HG02870 (cell line): ENCODE measurements around the gene SLC25A52.
"Not testable (repeated sequence)": the region's sequence is repeated elsewhere in the genome, so short reads cannot be mapped to it uniquely, and the experiment has no call there.

Source experiments
- ATAC-seq: cut with Tn5 transposase; IDR thresholded peaks from one replicate; pipeline ENCODE4 v1.9.1; 2021; ENCODE audit warnings: mild to moderate bottlenecking, moderate library complexity; ENCODE audit not compliant: unreplicated experiment

Gene SLC25A52, protein sequence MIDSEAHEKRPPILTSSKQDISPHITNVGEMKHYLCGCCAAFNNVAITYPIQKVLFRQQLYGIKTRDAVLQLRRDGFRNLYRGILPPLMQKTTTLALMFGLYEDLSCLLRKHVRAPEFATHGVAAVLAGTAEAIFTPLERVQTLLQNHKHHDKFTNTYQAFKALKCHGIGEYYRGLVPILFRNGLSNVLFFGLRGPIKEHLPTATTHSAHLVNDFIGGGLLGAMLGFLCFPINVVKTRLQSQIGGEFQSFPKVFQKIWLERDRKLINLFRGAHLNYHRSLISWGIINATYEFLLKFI

DNA sequence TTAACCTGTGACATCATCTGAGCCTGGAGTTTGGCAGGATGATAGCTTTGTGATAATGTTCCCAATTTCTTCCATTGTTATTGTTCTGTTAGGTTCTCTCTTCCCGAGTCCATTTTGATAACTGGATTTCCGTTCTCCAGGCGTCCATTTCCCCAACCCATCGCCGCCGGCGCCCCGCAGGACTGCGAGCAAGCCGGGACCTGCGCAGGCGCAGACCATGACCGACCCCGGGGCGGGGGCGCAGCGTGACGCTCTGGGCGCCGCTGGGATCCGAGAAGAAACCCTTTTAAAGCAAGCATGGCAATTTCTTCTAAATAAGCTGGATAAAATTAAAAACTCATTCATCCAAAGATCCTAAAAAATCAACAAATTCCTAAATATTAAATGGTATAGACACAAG is at the start of gene SLC25A52:
Gene SLC25A52 (minus strand): TSS at position 186 of the 400 bp plus-strand sequence. CDS start 219 bp downstream, outside the sequence.
- no peak for ATAC-seq

DNA sequence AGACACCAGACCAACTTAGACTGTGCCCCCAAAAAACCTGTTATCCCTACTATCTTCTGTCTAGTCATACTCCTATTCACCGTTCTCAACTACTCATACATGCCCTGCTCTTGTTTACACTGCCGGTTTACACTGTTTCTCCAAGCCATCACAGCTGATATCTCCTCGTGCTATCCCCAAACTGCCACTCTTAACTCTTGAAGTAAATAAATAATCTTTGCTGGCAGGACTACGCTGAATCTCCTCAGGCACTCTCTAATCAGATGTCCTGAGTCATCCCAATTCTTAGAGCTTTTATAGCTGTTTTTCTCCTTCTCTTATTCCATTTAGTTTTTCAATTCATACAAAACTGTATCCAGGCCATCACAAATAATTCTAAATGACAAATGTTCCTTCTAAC is 48.4 kb upstream of the SLC25A52 start:
- ATAC-seq: not testable (repeated sequence)

DNA sequence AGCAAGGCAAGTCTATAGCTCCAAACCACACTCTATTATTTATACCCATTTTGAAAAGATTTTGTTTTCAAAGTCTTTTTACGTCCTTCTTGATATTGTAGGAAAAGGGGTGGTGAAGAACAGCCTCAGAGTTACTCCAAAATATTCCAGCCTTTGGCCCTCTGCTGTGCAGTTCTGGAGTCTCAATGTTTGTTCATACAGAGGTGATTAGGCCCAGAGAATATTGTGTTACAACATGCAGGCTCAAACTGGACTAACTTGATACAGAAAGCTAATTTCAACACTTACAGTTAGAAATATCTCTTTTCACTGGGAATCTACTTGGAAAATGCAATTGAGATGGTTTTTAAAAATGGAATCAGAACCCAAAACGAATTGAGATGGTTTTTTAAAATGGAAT is 40.4 kb upstream of the SLC25A52 start:
- ATAC-seq: no peak

DNA sequence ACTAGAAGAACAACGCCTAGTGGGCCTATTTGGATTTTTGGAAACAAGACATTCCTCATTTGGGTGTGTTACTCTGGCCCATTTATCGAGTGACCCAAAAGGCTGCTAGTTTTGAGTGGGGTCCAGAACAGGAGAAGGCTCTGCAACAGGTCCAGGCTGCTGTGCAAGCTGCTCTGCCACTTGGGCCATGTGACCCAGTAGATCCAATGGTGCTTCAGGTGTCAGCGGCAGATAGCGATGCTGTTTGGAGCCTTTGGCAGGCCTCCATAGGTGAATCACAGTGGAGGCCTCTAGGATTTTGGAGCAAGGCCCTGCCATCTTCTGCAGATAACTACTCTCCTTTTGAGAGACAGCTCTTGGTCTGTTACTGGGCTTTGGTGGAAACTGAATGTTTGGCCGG is 38.6 kb upstream of the SLC25A52 start:
- not testable (repeated sequence) for ATAC-seq

- no peak for ATAC-seq
Measured at GRCh38 chr18:31798399-31798798, 37.7 kb upstream of the SLC25A52 start.

- ATAC-seq: no peak
Measured at GRCh38 chr18:31795747-31796146, 35.1 kb upstream of the SLC25A52 start.

DNA sequence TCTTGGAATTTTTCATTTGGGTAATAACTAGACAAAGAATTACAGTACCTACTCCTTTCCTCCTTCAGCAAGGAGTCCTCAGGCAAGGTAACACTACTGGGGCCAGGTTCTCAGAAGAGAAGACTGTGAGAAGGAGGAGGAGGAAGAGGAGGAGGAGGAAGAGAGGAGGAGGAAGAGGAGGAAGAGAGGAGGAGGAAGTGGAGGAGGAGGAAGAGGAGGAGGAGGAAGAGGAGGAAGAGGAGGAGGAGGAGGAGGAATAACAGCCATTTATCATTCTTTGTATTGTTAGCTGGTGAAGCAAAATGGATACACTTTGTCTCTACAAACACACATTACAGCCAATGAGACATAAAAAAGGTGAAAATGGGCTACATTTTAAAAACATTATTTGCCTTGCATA is 32.9 kb upstream of the SLC25A52 start:
- no peak for ATAC-seq

DNA sequence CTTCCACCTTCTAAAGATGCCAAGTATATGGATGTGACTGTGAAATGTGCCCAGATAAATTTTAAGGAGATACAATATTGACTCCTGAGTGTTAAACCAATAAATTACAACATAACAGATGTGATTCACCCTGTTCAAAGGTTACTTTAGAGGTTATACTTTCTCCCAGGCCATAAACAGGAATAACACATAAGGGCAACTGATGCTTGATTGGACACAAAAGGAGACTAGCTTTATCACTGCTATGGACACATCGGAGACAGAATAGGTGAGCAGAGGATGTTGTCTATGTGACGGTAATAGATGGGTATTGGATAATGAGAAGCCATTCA is 31.9 kb upstream of the SLC25A52 start:
- ATAC-seq: no peak

GRCh38 chr18:31791817-31792579 is 31.3 kb upstream of the SLC25A52 start:
- peak; percentile 97 for ATAC-seq

GRCh38 chr18:31789409-31789808 is 28.7 kb upstream of the SLC25A52 start:
- ATAC-seq: no peak

DNA sequence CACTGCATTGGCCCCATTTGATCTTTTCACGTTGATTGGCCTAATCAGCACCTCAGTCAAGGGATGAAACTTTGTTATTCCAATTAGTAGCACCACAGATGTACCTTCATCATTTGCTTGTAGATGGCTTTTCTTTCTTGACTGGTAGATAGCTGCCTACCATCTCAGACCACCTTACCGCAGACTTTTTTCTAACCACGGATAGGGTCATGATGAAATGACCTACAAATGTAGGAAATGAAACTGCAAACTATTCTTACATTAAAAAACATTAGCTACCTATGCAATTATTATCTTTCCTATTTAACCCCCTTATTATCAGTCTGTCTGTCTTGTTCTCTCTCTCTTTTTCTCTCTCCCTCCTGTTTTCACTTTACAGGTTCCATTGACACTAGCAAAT is 22.4 kb upstream of the SLC25A52 start:
- ATAC-seq: no peak

GRCh38 chr18:31778391-31778950 is 17.8 kb upstream of the SLC25A52 start:
- ATAC-seq: no peak

DNA sequence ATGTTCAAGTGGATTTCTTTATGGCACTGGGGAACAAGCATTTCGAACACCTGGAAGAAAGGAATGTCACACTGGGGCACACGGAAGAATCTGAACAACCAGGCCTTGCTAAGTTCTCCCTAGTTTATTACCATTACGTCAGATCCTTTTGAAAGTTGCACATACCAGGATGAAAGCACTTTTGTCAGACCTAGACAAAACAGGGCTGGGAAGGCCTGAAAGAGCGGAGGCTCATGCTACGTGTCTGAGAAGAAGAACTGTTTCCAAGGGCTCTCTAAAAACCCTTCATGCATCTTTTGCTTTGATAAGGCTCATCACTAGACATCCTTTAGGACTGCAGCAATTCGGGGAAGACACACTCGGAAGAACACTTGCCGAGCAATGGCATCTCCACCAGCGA is 15.4 kb upstream of the SLC25A52 start:
- no peak for ATAC-seq

DNA sequence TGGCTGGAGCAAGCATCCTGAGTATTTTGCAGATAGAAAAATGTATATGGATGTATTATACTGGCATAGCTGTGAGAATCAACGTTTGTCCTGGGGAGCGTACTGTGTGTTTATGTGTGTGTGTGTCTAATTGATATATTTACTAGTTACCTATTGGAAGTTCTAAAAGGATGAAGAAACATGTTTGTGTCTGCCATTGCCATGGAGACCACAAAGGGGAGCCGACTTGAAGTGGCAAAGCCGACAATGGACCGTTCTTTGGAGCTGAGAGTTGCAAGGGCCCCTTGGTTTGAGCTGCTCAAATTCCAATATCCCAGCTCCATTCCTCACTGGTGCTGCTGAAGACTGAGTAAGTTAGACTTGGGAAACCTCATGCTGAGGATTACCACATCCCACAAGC is 14.3 kb upstream of the SLC25A52 start:
- ATAC-seq: no peak

DNA sequence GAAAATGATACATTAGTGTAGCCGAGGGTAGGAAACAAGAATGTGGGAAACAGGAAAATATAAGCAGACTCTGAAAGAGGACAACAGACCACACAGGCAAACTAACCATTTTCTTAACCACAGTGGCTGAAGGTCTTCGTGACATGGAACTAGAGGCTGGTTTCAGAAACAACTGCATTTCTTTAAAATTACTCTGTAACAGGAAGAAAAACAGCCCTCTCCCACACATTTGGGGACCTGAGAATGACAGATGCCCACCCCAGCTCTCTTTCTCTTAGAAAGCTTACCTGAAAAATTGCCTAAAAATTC is 13.8 kb upstream of the SLC25A52 start:
- peak; percentile 93 for ATAC-seq

- ATAC-seq: peak; percentile 46
Measured at GRCh38 chr18:31773774-31774476, 13.2 kb upstream of the SLC25A52 start.

DNA sequence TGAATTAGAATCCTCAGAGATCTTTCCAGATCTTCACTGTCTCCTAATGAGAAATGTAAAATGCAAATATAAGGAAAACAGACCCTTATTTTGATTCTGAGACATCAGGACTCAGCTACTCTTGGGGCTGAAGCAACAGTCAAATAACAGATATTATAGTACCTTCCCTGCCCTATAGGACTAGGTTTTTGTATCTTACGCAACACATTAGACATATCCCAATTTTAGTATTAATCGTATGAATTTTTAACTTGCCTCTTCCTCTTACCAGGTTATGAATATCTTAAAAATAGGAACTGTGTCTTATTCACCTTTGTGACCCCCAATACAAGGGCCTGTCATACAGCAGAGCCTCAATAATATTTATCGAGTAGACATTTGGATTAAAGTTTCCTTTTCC is 12.0 kb upstream of the SLC25A52 start:
- ATAC-seq: no peak

DNA sequence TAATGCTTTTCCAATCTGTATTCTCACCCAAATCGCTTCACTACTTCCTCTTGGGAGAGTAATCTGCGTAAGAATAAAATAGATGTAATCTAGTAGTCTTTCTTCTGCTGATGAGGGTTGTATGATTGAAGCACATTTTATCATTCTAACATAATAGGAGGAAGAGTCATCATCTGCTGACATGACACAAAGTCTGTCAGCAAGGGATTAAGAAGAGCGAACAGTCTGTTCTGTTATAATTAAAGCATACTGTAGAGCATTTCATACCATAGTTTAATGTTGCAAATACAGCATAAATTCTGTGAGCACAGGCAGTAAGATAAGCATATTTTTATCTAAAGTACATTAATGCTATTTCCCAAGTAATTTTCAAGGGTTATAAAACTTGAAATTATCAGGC is 10.4 kb downstream of the SLC25A52 start:
- ATAC-seq: no peak

GRCh38 chr18:31746396-31746795 is 14.3 kb downstream of the SLC25A52 start:
- ATAC-seq: no peak

- no peak for ATAC-seq
Measured at GRCh38 chr18:31744321-31745067, 16.2 kb downstream of the SLC25A52 start.

GRCh38 chr18:31743600-31743999 is 17.1 kb downstream of the SLC25A52 start:
- not testable (repeated sequence) for ATAC-seq
